CD4-positive, alpha-beta memory T cell (primary cell): ENCODE data around the gene TBC1D19. TPM values are rescaled to one million over a fixed set of nuclear protein-coding genes. Genes with fewer than 3 reads are reported as not detected.
A peak's percentile ranks its signal among the peaks of the same experiment; 100 is the strongest.
"Not testable (repeated sequence)": the region's sequence is repeated elsewhere in the genome, so short reads cannot be mapped to it uniquely, and the experiment has no call there.

Experiments
- CTCF ChIA-PET: fragments of 350-600 bp; sonication (Branson Sonifier 250); formaldehyde crosslinking; loops from one replicate; lab custom pipeline; 2021; ENCODE audit warnings: inconsistent platforms; ENCODE audit not compliant: partially characterized antibody; lab: Charles Lee
- POLR2A ChIA-PET: fragments of 350-600 bp; sonication (Branson Sonifier 250); formaldehyde crosslinking; loops from one replicate; lab custom pipeline; 2021; ENCODE audit not compliant: partially characterized antibody; lab: Charles Lee
- DNase-seq, 5 donors: peaks; one replicate each; pipeline versions ENCODE4 v3.0.0 to v3.0.0-alpha.2; 2020 to 2022; ENCODE audit warnings: mixed read lengths in 1 of 5
- H3K27ac ChIP-seq: one replicate; pipeline ENCODE4 v1.7.0; 2013; ENCODE audit warnings: low read depth, low read length
- H3K27me3 ChIP-seq: 2 replicates; pipeline ENCODE4 v1.7.0; 2013; ENCODE audit warnings: mild to moderate bottlenecking, low read length, moderate library complexity; ENCODE audit not compliant: insufficient read depth
- H3K36me3 ChIP-seq: 2 replicates; pipeline ENCODE4 v1.7.0; 2013; ENCODE audit warnings: mild to moderate bottlenecking, low read length, moderate library complexity; ENCODE audit not compliant: insufficient read depth
- H3K4me1 ChIP-seq: 2 replicates; pipeline ENCODE4 v1.7.0; 2013; ENCODE audit warnings: mild to moderate bottlenecking, low read length, moderate library complexity; ENCODE audit not compliant: insufficient read depth
- H3K4me3 ChIP-seq, 2 donors: one replicate each; pipeline ENCODE4 v1.7.0; 2013; ENCODE audit warnings: low read length in 2 of 2, mild to moderate bottlenecking in 1 of 2
- H3K9me3 ChIP-seq, 2 donors: one replicate each; pipeline ENCODE4 v1.7.0; 2013; ENCODE audit warnings: low read length in 2 of 2, control low read depth in 1 of 2; ENCODE audit not compliant: control insufficient read depth in 1 of 2
- H3K27ac Mint-ChIP-seq, 7 donors: one replicate each; pipeline ENCODE4 v1.8.0; 2020 to 2021; ENCODE audit warnings: mixed read lengths in 7 of 7, mild to moderate bottlenecking in 6 of 7, inconsistent platforms in 3 of 7, moderate library complexity in 3 of 7
- H3K27me3 Mint-ChIP-seq, 2 donors: one replicate each; pipeline ENCODE4 v1.8.0; 2020 to 2021; ENCODE audit warnings: mixed read lengths in 2 of 2
- H3K36me3 Mint-ChIP-seq, 2 donors: one replicate each; pipeline ENCODE4 v1.8.0; 2020 to 2021; ENCODE audit warnings: mixed read lengths in 2 of 2, inconsistent platforms in 1 of 2, mild to moderate bottlenecking in 1 of 2
- H3K4me1 Mint-ChIP-seq, 4 donors: one replicate each; pipeline ENCODE4 v1.8.0; 2020 to 2021; ENCODE audit warnings: mixed read lengths in 4 of 4, mild to moderate bottlenecking in 1 of 4
- H3K4me3 Mint-ChIP-seq, 8 donors: one replicate each; pipeline ENCODE4 v1.8.0; 2020 to 2021; ENCODE audit warnings: mixed read lengths in 8 of 8, mild to moderate bottlenecking in 7 of 8, moderate library complexity in 6 of 8, inconsistent platforms in 3 of 8
- H3K9me3 Mint-ChIP-seq, 8 donors: one replicate each; pipeline ENCODE4 v1.8.0; 2020 to 2021; ENCODE audit warnings: mixed read lengths in 8 of 8, mild to moderate bottlenecking in 5 of 8, inconsistent platforms in 3 of 8, moderate library complexity in 1 of 8
- intact Hi-C: fragments of 100-400 bp; cut with micrococcal nuclease; formaldehyde crosslinking; loops from one replicate; pipeline ENCODE4 v1.15.1; 2023
- polyA plus RNA-seq, 2 donors: library from polyadenylated mRNA; unstranded; fragments of 300-500 nt; fragmentation: Illumina TruSeq; gene quantifications; one replicate each; pipeline ENCODE4 v1.2.3, GENCODE V29; 2021
- total RNA-seq, 2 experiments: library from RNA; stranded (reverse); gene quantifications; one replicate each; pipeline ENCODE4 v1.2.3, GENCODE V29; 2021

Gene TBC1D19
- total and polyA plus RNA-seq, 4 experiments from 2014 or later = 4.3 to 9.5 (median 6.3) TPM

DNA sequence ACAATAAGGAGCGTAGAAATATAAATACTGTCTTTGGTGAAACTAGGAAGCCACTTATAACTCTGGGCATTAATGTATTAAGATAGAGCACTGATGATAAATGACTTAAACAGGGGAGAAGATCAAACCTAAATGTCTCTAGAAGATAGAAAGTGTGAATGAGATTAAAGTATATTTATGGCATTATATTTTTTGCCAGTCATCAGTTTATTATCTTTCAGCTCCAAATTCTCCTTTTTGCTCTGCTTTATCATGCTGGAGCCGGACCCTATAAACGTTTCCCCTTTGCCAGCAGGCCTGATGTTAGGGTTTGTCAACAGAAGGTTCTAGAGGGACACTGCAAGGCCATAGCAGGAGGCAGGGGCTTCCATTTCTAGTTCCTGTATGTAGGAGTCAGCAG lies 76.4 kb downstream of the TBC1D19 start:
- no peaks in the 10 kb centered on the region for H3K4me1 ChIP-seq
- DNase-seq = no peak
- Mint-ChIP-seq H3K27me3 (no peaks in the 10 kb centered on the region), H3K9me3 (peaks cover 0 to 6% (median 0%) of the 10 kb centered on the region in 8 donors), H3K36me3 (peaks cover 40 to 66% of the 10 kb centered on the region in 2 donors), H3K27ac (no peak overlapping the region), H3K4me1 (peaks cover 0 to 3% (median 0%) of the 10 kb centered on the region in 4 donors), H3K4me3 (no peak overlapping the region)
- ChIA-PET CTCF (no interaction called here), POLR2A (no interaction called here)
- no peak overlapping the region for H3K4me3 ChIP-seq
- H3K27me3 ChIP-seq = no peaks in the 10 kb centered on the region
- no peaks in the 10 kb centered on the region for H3K9me3 ChIP-seq
- no peak overlapping the region for H3K27ac ChIP-seq
- intact Hi-C loops = loop anchor here (10.0 kb wide), 1 partner anchor 345 kb away; no protein-coding TSS in a partner anchor
- no peaks in the 10 kb centered on the region for H3K36me3 ChIP-seq

- Histone ChIP-seq H3K4me1 (no peaks in the 10 kb centered on the region), H3K36me3 (no peaks in the 10 kb centered on the region), H3K9me3 (no peaks in the 10 kb centered on the region), H3K27me3 (no peaks in the 10 kb centered on the region), H3K27ac (no peak overlapping the region), H3K4me3 (no peak overlapping the region)
- Mint-ChIP-seq H3K36me3 (peaks cover 31 to 37% of the 10 kb centered on the region in 2 donors), H3K27me3 (no peaks in the 10 kb centered on the region), H3K27ac (peak overlapping the region in 1 of 7 donors; percentile 3), H3K4me3 (no peak overlapping the region), H3K4me1 (no peaks in the 10 kb centered on the region), H3K9me3 (no peaks in the 10 kb centered on the region)
- POLR2A ChIA-PET = no interaction called here
- intact Hi-C loops = loop anchor here (10.0 kb wide), 1 partner anchor 341 kb away; no protein-coding TSS in a partner anchor
- CTCF ChIA-PET = interaction anchor here (1.0 kb wide), 1 partner anchor 29 kb away, joined by 3 read pairs; no protein-coding TSS in a partner anchor
- DNase-seq = no peak
Observed at GRCh38 chr4:26663888-26664287, 80.0 kb downstream of the TBC1D19 start.

- Histone ChIP-seq H3K4me3 (no peak overlapping the region), H3K9me3 (no peaks in the 10 kb centered on the region), H3K27ac (no peak overlapping the region), H3K36me3 (no peaks in the 10 kb centered on the region), H3K4me1 (no peaks in the 10 kb centered on the region), H3K27me3 (no peaks in the 10 kb centered on the region)
- Mint-ChIP-seq H3K4me1 (no peaks in the 10 kb centered on the region), H3K4me3 (no peak overlapping the region), H3K36me3 (peaks cover 17 to 19% of the 10 kb centered on the region in 2 donors), H3K27me3 (no peaks in the 10 kb centered on the region), H3K9me3 (no peaks in the 10 kb centered on the region), H3K27ac (peak overlapping the region in 1 of 7 donors; percentile 7)
- intact Hi-C loops = no loop called here
- POLR2A ChIA-PET = no interaction called here
- CTCF ChIA-PET = no interaction called here
- no peak for DNase-seq
Observed at GRCh38 chr4:26670903-26671537, 87.1 kb downstream of the TBC1D19 start.

DNA sequence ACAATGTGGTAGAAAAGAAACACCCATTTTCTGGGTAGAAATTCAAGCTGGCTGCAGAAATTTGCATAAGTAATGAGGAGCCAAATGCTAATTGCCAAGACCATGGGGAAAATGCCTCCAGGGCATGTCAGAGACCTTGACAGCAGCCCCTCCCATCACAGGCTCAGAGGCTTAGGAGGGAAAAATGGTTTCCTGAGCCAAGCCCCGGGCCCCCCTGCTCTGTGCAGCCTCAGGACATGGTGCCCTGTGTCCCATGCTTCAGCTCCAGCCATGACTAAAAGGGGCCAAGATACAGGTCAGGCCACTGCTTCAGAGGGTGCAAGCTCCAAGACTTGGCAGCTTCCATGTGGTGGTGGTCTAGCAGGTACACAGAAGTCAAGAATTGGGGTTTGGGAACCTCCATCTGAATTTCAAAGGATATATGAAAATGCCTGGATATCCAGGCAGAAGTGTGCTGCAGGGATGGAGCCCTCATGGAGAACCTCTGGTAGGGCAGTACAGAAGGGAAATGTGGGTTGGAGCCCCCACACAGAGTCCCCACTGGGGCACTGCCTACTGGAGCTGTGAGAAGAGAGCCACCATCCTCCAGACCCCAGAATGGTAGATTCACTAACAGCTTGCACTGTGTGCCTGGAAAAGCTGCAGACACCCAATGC lies 95.3 kb downstream of the TBC1D19 start:
- DNase-seq, H3K27ac Mint-ChIP-seq, H3K4me1 Mint-ChIP-seq, CTCF ChIA-PET, H3K4me3 Mint-ChIP-seq, H3K4me3 ChIP-seq, H3K27me3 ChIP-seq, intact Hi-C loops, H3K27me3 Mint-ChIP-seq, POLR2A ChIA-PET, H3K4me1 ChIP-seq, H3K36me3 ChIP-seq, H3K27ac ChIP-seq, H3K9me3 ChIP-seq: not testable (repeated sequence)
- Mint-ChIP-seq H3K36me3 (peaks cover 41 to 61% of the 10 kb centered on the region in 2 donors), H3K9me3 (peaks cover 0 to 36% (median 26%) of the 10 kb centered on the region in 8 donors)

GRCh38 chr4:26682436-26682835 lies 98.6 kb downstream of the TBC1D19 start:
- Histone ChIP-seq H3K9me3 (no peaks in the 10 kb centered on the region), H3K27me3 (no peaks in the 10 kb centered on the region), H3K36me3 (no peaks in the 10 kb centered on the region), H3K4me1 (no peaks in the 10 kb centered on the region), H3K4me3 (no peak overlapping the region), H3K27ac (no peak overlapping the region)
- peaks cover 43 to 53% of the 10 kb centered on the region in 2 donors for H3K36me3 Mint-ChIP-seq
- no peak overlapping the region for H3K27ac Mint-ChIP-seq
- peaks cover 0 to 31% (median 25%) of the 10 kb centered on the region in 8 donors for H3K9me3 Mint-ChIP-seq
- CTCF ChIA-PET = no interaction called here
- H3K4me3 Mint-ChIP-seq = no peak overlapping the region
- POLR2A ChIA-PET = no interaction called here
- H3K4me1 Mint-ChIP-seq = no peaks in the 10 kb centered on the region
- intact Hi-C loops = no loop called here
- H3K27me3 Mint-ChIP-seq = no peaks in the 10 kb centered on the region
- DNase-seq = no peak

DNA sequence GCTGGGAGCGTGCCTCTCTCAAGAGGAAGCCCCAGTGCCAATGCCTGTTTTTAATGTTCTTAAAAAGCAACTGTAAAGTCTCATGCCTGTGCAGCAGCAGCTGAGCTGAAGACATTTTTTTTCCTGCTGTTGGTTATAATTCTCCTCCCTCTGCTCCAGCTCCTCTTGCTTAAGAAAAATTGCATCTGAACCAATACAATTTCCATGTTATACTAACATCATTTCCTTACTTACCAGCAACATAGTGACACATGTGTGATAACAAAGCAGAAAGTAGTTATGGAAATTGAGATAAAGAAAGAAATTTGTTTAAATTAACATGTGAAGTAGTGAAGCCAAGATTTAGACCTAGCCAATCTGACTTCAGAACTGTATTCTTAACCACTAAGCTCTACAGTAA lies 101.4 kb downstream of the TBC1D19 start:
- Histone ChIP-seq H3K4me3 (no peak overlapping the region), H3K4me1 (no peaks in the 10 kb centered on the region), H3K27ac (no peak overlapping the region), H3K9me3 (no peaks in the 10 kb centered on the region), H3K27me3 (no peaks in the 10 kb centered on the region), H3K36me3 (no peaks in the 10 kb centered on the region)
- Mint-ChIP-seq H3K4me1 (no peaks in the 10 kb centered on the region), H3K9me3 (peaks cover 0 to 6% (median 1%) of the 10 kb centered on the region in 8 donors), H3K4me3 (no peak overlapping the region), H3K27ac (no peak overlapping the region), H3K27me3 (no peaks in the 10 kb centered on the region), H3K36me3 (peaks cover 32 to 45% of the 10 kb centered on the region in 2 donors)
- POLR2A ChIA-PET = no interaction called here
- intact Hi-C loops = no loop called here
- DNase-seq = no peak
- CTCF ChIA-PET = no interaction called here

GRCh38 chr4:26687728-26688127 lies 103.8 kb downstream of the TBC1D19 start:
- DNase-seq = no peak
- H3K9me3 ChIP-seq = no peaks in the 10 kb centered on the region
- H3K27me3 Mint-ChIP-seq = no peaks in the 10 kb centered on the region
- no peak overlapping the region for H3K27ac ChIP-seq
- H3K4me1 ChIP-seq = no peaks in the 10 kb centered on the region
- no peaks in the 10 kb centered on the region for H3K36me3 ChIP-seq
- no peak overlapping the region for H3K4me3 Mint-ChIP-seq
- H3K36me3 Mint-ChIP-seq = peaks cover 38 to 50% of the 10 kb centered on the region in 2 donors
- ChIA-PET POLR2A (no interaction called here), CTCF (no interaction called here)
- H3K4me3 ChIP-seq = no peak overlapping the region
- H3K27ac Mint-ChIP-seq = no peak overlapping the region
- no peaks in the 10 kb centered on the region for H3K4me1 Mint-ChIP-seq
- peaks cover 0 to 2% (median 0%) of the 10 kb centered on the region in 8 donors for H3K9me3 Mint-ChIP-seq
- intact Hi-C loops = no loop called here
- H3K27me3 ChIP-seq = no peaks in the 10 kb centered on the region
